Heart right ventricle (tissue), 16 donors: ENCODE measurements around the gene DHRS4L2. TPM values are rescaled to one million over a fixed set of nuclear protein-coding genes. Genes with fewer than 3 reads are reported as not detected.
"Not testable (repeated sequence)": the region's sequence is repeated elsewhere in the genome, so short reads cannot be mapped to it uniquely, and the experiment has no call there.

Experiments used
- ATAC-seq, 8 donors: fragments of 200-7000 bp; cut with Tn5 transposase; one replicate each; pipeline ENCODE4 v1.9.1; 2020; ENCODE audit warnings: mild to moderate bottlenecking in 8 of 8, moderate library complexity in 8 of 8, moderate number of reproducible peaks in 1 of 8
- DNase-seq, 2 donors: peaks; one replicate each; pipeline ENCODE4 v3.0.0-alpha.2; 2020
- H3K27ac ChIP-seq, 10 donors: fragments of 200-600 bp; sonication (generic) in 2 of 10; one replicate each; pipeline versions ENCODE4 v1.5.0 to v1.8.0; 2020 to 2022; ENCODE audit warnings: mild to moderate bottlenecking in 3 of 10
- H3K27me3 ChIP-seq, 7 donors: fragments of 200-600 bp; one replicate each; pipeline ENCODE4 v1.8.0; 2021 to 2022; ENCODE audit warnings: mild to moderate bottlenecking in 2 of 7
- H3K36me3 ChIP-seq, 9 donors: fragments of 200-600 bp; sonication (generic) in 1 of 9; one replicate each; pipeline versions ENCODE4 v1.5.0 to v1.8.0; 2020 to 2022; ENCODE audit warnings: mild to moderate bottlenecking in 2 of 9
- H3K4me1 ChIP-seq, 9 donors: fragments of 200-600 bp; sonication (generic) in 1 of 9; one replicate each; pipeline versions ENCODE4 v1.5.0 to v1.8.0; 2020 to 2022; ENCODE audit warnings: mild to moderate bottlenecking in 4 of 9
- H3K4me3 ChIP-seq, 10 donors: fragments of 200-600 bp; sonication (generic) in 2 of 10; one replicate each; pipeline versions ENCODE4 v1.5.0 to v1.8.0; 2020 to 2022; ENCODE audit warnings: mild to moderate bottlenecking in 7 of 10, moderate library complexity in 2 of 10
- H3K9me3 ChIP-seq, 11 donors: fragments of 200-600 bp in 10 of 11; sonication (generic) in 2 of 11; one replicate each; pipeline versions ENCODE4 v1.5.0 to v1.8.0; 2013 to 2022; ENCODE audit warnings: mild to moderate bottlenecking in 2 of 11, control low read depth in 1 of 11, moderate library complexity in 1 of 11
- CTCF ChIP-seq, 9 donors: fragments of 200-600 bp; sonication (generic) in 2 of 9; IDR thresholded peaks; one replicate each; pipeline versions ENCODE4 v1.5.0 to v1.8.0; 2021 to 2022; ENCODE audit warnings: antibody characterized with exemption in 9 of 9, mild to moderate bottlenecking in 5 of 9, moderate library complexity in 1 of 9
- WGBS, 2 donors: extraction: QIAGEN DNeasy Blood & Tissue Kit; methylation state at CpG; one replicate each; pipeline ENCODE4 v1.1.7; 2013; ENCODE audit warnings: inconsistent platforms in 1 of 2; 5-methylcytosine and 5-hydroxymethylcytosine counted together
- intact Hi-C, 10 donors: fragments of 100-400 bp; cut with DNase I; formaldehyde crosslinking; loops; one replicate each; pipeline versions ENCODE4 v1.11.1 to v1.14.2; 2022
- polyA plus RNA-seq, 2 donors: library from polyadenylated mRNA; stranded (reverse); fragments of 200-250 nt; gene quantifications; one replicate each; pipeline ENCODE4 v1.2.3, GENCODE V29; 2013
- total RNA-seq, 10 donors: library from RNA; stranded (reverse); fragmentation: NEBNext Ultra II Directional in 3 of 10; extraction: Animal tissue kit (Norgen Biotek cat#: 25700) in 3 of 10; gene quantifications; one replicate each; pipeline versions ENCODE4 v1.2.1 to v1.2.4, GENCODE V29; 2021 to 2023
- donor health status: Arrhythmogenic right ventricular cardiomyopathy.
- donor health status: ischemic (EF 13 %, LVEDD 7.1; RV severe dilation, severe dysfunction).
- donor health status: healthy with polysubstance abuse.
- donor health status: DM: no; HTN: yes; CAD: no.
- donor health status: DM: no; HTN: no; CAD: no.
- donor health status: ischemic (EF 25% LVEDD 6.9; RV normal size, moderate dysfunction).
- donor health status: ischemic (EF 25% LVEDD 5.7; RV mildly dilated, moderate dysfunction).
- donor health status: healthy.
- donor health status: DM: yes; HTN: yes; CAD: no.
- donor health status: Ischemic cardiomyopathy.
- donor health status: ischemic (EF 35%, LVEDD 5.7; RV mildly dilated, moderate dysfunction).
- donor health status: nonischemic (EF 11% LVEDD 7.7; RV severe dilation, severe dysfunction).
- donor health status: DM: yes; HTN: yes; CAD: no.
- donor health status: PGD.
- donor health status: ischemic (EF 29% LVEDD 5.4; RV normal size, mild dysfunction).
- donor health status: nonischemic (EF 23%, LVEDD 6.1; RV moderate dilation, normal function).

DHRS4L2 gene
- total and polyA plus RNA-seq, 12 donors = 22.9 to 52.4 (median 30.7) TPM

GRCh38 chr14:24006471-24006816 is 17.7 kb downstream of the DHRS4L2 start:
- WGBS, 2 donors = 0 to 7% methylated on average over 1 to 6 of the region's 15 CpGs
- H3K27me3 ChIP-seq, H3K4me1 ChIP-seq, DNase-seq, H3K36me3 ChIP-seq, intact Hi-C loops, H3K9me3 ChIP-seq: not testable (repeated sequence)
- Histone ChIP-seq H3K4me3 (peak overlapping the region in 9 of 10 donors; percentile 30 to 62 (median 53)), H3K27ac (peak overlapping the region in 5 of 10 donors; percentile 3 to 67 (median 58))
- peak; percentile 20 to 80 (median 54) for ATAC-seq

- 6 to 10% methylated on average over 19 to 61 of the region's 62 CpGs for WGBS, 2 donors
- H3K9me3 ChIP-seq, H3K36me3 ChIP-seq, H3K4me1 ChIP-seq, H3K27me3 ChIP-seq, intact Hi-C loops: not testable (repeated sequence)
- ATAC-seq (peak; percentile 92 to 97 (median 96)), DNase-seq (peak; percentile 41 to 76)
- Histone ChIP-seq H3K27ac (peak overlapping the region in 5 of 10 donors; percentile 3 to 67 (median 58)), H3K4me3 (peak overlapping the region; percentile 30 to 62 (median 50))
These were observed 18.3 kb downstream of the DHRS4L2 start for GRCh38 chr14:24006817-24007652.

DNA sequence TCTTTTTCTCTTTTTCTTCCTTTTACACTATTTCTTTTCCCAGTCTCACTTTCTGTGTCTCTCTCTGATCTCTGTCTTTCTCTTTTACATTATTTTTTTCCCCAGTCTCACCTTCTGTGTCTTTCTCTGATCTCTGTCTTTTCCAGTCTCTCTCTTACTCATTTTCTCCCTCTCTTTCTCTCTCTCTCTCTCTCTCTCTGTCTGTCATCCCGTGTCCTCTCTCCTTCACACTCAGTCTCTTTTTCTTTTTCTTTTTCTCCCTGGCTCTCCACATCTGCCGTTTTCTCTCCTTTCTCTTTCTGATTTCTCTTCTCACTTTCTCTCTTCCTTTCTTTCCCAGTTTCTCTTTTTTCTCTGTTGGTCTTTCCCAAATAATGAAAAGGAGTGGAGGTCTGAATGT is 22.3 kb downstream of the DHRS4L2 start:
- H3K9me3 ChIP-seq = no peaks in the 10 kb centered on the region
- TF ChIP-seq CTCF (IDR thresholded peaks at IDR 0.05) = no peak
- H3K4me3 ChIP-seq = no peak overlapping the region
- no peaks in the 10 kb centered on the region for H3K27me3 ChIP-seq
- no peaks in the 10 kb centered on the region for H3K36me3 ChIP-seq
- H3K4me1 ChIP-seq = peaks cover 0 to 16% (median 0%) of the 10 kb centered on the region in 9 donors
- no peak overlapping the region for H3K27ac ChIP-seq
- ATAC-seq (no peak), DNase-seq (no peak)
- intact Hi-C loops = loop anchor here in 4 of 10 donors (5.0 kb wide), 4 partner anchors 46 to 301 kb away; partner anchors contain the start of genes LTB4R (in 1 of the 4), LTB4R2 (in 1 of the 4) and PCK2 (in 1 of the 4)
- WGBS, 2 donors = 78 to 80% methylated on average over 2 of the region's 2 CpGs

DNA sequence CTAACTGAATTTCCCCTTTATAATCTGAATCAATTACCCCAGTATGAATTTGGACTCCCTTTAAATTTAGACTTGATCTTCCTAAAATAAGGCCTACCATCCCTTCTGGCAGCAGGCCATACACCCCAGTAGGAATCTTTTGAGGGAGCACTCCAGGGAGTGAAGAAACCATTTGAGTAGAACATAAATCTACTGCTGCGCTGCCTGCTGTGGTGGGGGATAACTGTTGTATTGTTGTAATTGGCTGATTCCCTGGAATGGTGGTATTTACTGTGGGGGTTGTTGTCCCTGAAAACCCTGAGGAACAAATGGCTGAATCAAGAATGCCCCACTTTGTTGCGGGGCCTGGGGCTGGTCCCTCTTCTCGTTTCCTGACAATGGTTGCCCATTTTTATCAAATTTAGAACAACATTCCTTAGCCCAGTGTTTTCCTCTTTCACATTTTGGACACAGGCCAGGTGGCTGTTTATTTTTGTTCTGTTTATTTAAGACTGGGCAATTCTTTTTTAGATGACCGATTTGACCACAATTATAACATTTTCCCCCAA is 24.1 kb downstream of the DHRS4L2 start:
- DNase-seq, H3K27ac ChIP-seq, H3K4me3 ChIP-seq, ATAC-seq, H3K9me3 ChIP-seq, H3K27me3 ChIP-seq, H3K36me3 ChIP-seq: not testable (repeated sequence)
- intact Hi-C loops = loop anchor here in 4 of 10 donors (5.0 kb wide), 4 partner anchors 45 to 300 kb away; partner anchors contain the start of genes LTB4R (in 1 of the 4), LTB4R2 (in 1 of the 4) and PCK2 (in 1 of the 4)
- WGBS, 2 donors = 71 to 76% methylated on average over 4 of the region's 4 CpGs
- H3K4me1 ChIP-seq = peaks cover 0 to 16% (median 0%) of the 10 kb centered on the region in 9 donors

DNA sequence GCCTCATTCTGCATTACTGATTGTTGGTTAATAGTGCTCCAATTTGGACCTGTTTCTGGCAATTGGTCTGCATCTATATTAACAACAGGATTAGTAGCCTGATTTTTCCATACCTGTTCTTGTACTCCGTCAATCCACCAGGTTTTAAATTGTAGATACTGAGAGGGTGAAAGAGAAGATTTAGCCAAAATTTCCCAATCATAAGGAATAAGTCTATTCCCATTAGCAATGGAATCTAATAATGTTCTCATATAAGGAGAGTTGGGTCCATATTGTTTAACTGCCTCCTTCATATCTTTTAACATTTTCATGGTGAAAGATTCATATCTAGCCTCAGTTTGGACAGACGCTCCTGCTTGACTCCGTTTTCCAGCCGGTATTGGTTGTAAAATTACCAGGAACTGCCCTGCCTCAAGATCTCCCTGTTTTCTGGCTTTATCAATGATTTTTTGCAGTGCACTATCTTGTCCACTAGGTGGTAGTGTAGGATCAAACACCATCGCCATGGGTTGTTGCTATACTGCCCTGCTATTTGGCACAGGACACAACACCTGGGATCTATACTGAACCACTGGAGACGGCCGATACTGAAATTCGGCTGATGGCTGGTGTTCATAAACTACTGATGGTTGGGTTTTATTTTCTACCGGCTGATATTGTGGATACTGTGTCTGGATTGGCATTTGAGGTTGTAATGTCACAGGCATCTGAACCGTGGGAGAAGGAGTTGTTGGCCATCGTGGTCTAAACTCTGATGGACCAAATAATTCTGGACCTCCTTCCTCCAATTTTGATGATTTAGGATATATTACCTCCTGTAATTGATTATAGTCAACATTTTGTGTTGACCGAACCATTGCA is 25.2 kb downstream of the DHRS4L2 start:
- intact Hi-C loops = loop anchor here in 9 of 10 donors (1.0 to 5.0 kb wide), 7 partner anchors 39 to 298 kb away; partner anchors contain the start of genes LTB4R (in 1 of the 9), LTB4R2 (in 1 of the 9) and PCK2 (in 1 of the 9)
- no peak overlapping the region for H3K4me3 ChIP-seq
- peak; percentile 80 to 97 (median 91) for TF ChIP-seq CTCF (IDR thresholded peaks at IDR 0.05)
- peaks cover 0 to 16% (median 0%) of the 10 kb centered on the region in 9 donors for H3K4me1 ChIP-seq
- no peak overlapping the region for H3K27ac ChIP-seq
- no peaks in the 10 kb centered on the region for H3K27me3 ChIP-seq
- DNase-seq (peak in 1 of 2 donors; percentile 53), ATAC-seq (peak; percentile 76 to 87 (median 84))
- H3K9me3 ChIP-seq = peaks cover 0 to 5% (median 0%) of the 10 kb centered on the region in 11 donors
- 22 to 27% methylated on average over 12 of the region's 12 CpGs for WGBS, 2 donors
- no peaks in the 10 kb centered on the region for H3K36me3 ChIP-seq

DNA sequence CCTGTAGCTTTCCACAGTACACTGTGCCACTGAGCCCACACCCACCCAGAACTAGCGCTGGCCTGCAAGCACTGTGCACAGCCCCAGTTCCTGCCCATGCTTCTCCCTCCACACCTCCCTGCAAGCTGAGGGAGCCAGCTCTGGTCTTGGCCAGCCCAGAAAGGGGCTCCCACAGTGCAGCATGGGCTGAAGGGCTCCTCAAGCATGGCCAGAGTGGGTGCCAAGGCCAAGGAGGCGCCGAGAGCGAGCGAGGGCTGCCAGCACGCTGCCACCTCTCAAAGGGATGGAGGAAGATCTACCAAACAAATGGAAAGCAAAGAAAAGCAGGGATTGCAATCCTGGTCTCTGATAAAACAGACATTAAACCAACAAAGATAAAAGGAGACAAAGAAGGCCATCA is 27.0 kb downstream of the DHRS4L2 start:
- H3K36me3 ChIP-seq, H3K27me3 ChIP-seq, ATAC-seq, DNase-seq, H3K27ac ChIP-seq, H3K4me3 ChIP-seq: not testable (repeated sequence)
- intact Hi-C loops = loop anchor here in 8 of 10 donors (2.0 to 5.0 kb wide), 4 partner anchors 41 to 75 kb away; no protein-coding TSS in a partner anchor
- Histone ChIP-seq H3K4me1 (peaks cover 0 to 16% (median 0%) of the 10 kb centered on the region in 9 donors), H3K9me3 (peaks cover 0 to 11% (median 0%) of the 10 kb centered on the region in 11 donors)
- 98 to 99% methylated on average over 6 of the region's 6 CpGs for WGBS, 2 donors

GRCh38 chr14:24018978-24019377 is 30.2 kb downstream of the DHRS4L2 start:
- not testable (repeated sequence) for H3K4me1 ChIP-seq, H3K27me3 ChIP-seq, H3K27ac ChIP-seq, H3K4me3 ChIP-seq, ATAC-seq, H3K36me3 ChIP-seq, DNase-seq
- peaks cover 0 to 11% (median 0%) of the 10 kb centered on the region in 11 donors for H3K9me3 ChIP-seq
- intact Hi-C loops = loop anchor here in 1 of 10 donors (5.0 kb wide), 1 partner anchor 47 kb away; no protein-coding TSS in a partner anchor
